K562 (cell line): Measurements from ENCODE around the gene EVI2B. TPM values are rescaled to one million over a fixed set of nuclear protein-coding genes. Genes with fewer than 3 reads are reported as not detected.

Experiments used
- C11orf30 ChIP-seq: fragments of 450-650 bp; IDR thresholded peaks from 2 replicates; pipeline ENCODE4 v1.6.1; 2016; ENCODE audit warnings: low read depth, mild to moderate bottlenecking
- CBFA2T2 ChIP-seq: fragments of 450-650 bp; conservative IDR thresholded peaks from 2 replicates; pipeline ENCODE4 v1.6.1; 2017; ENCODE audit warnings: mild to moderate bottlenecking
- GTF2A2 ChIP-seq: IDR thresholded peaks from 2 replicates; pipeline ENCODE4 v1.6.1; 2016; ENCODE audit warnings: mild to moderate bottlenecking, missing genetic modification characterization, missing compliant biosample characterization
- HDAC1 ChIP-seq, 2 experiments: fragments of 450-650 bp; IDR thresholded peaks; 2 replicates each; pipeline ENCODE4 v1.6.1; 2016 to 2017; ENCODE audit warnings: inconsistent platforms in 1 of 2, mild to moderate bottlenecking in 1 of 2, moderate library complexity in 1 of 2
- HDAC2 ChIP-seq: fragments of 450-650 bp; IDR thresholded peaks from 2 replicates; pipeline ENCODE4 v1.6.1; 2016; ENCODE audit warnings: mild to moderate bottlenecking
- HNRNPLL ChIP-seq: fragments of 200-400 bp; formaldehyde crosslinking; IDR thresholded peaks from 2 replicates; pipeline ENCODE4 v1.6.1; 2017; ENCODE audit warnings: low read length, low read depth, mild to moderate bottlenecking; ENCODE audit not compliant: poor library complexity, severe bottlenecking
- KDM1A ChIP-seq, 2 experiments: fragments of 450-650 bp; IDR thresholded peaks; 2 replicates each; pipeline ENCODE4 v1.6.1; 2016; ENCODE audit warnings: mild to moderate bottlenecking in 2 of 2
- MEF2D ChIP-seq: conservative IDR thresholded peaks from 2 replicates; pipeline ENCODE4 v1.6.1; 2016; ENCODE audit warnings: low read depth, missing genetic modification characterization, missing compliant biosample characterization
- MEIS2 ChIP-seq: fragments of 450-650 bp; IDR thresholded peaks from 2 replicates; pipeline ENCODE4 v1.6.1; 2014; ENCODE audit warnings: mild to moderate bottlenecking; ENCODE audit not compliant: partially characterized antibody
- MLLT1 ChIP-seq, 2 experiments: fragments of 450-650 bp; IDR thresholded peaks; 2 replicates each; pipeline ENCODE4 v1.6.1; 2016
- MYNN ChIP-seq, 2 experiments: sonication (generic); formaldehyde crosslinking in 1 of 2; IDR thresholded peaks; 2 replicates each; pipeline versions ENCODE4 v1.5.0 to v1.6.1; 2016 to 2020; ENCODE audit warnings: antibody characterized with exemption in 1 of 2, missing genetic modification reagents in 1 of 2
- NBN ChIP-seq: fragments of 450-650 bp; IDR thresholded peaks from 2 replicates; pipeline ENCODE4 v1.6.1; 2016; ENCODE audit warnings: low read depth, mild to moderate bottlenecking
- NFE2 ChIP-seq: IDR thresholded peaks from 2 replicates; pipeline ENCODE4 v1.6.1; 2014; ENCODE audit warnings: antibody characterized with exemption, low read depth
- NRF1 ChIP-seq, 2 experiments: fragments of 450-650 bp; IDR thresholded peaks in 1 of 2; conservative IDR thresholded peaks in 1 of 2; 2 replicates each; pipeline ENCODE4 v1.6.1; 2014; ENCODE audit warnings: mild to moderate bottlenecking in 2 of 2
- RAD21 ChIP-seq, 2 experiments: fragments of 250-450 bp in 1 of 2; fragments of 450-650 bp in 1 of 2; sonication (Bioruptor Pico) in 1 of 2; formaldehyde crosslinking in 1 of 2; IDR thresholded peaks in 1 of 2; conservative IDR thresholded peaks in 1 of 2; 2 replicates each; pipeline versions ENCODE4 v1.4.0 to v1.8.0; 2020 to 2022; ENCODE audit warnings: mild to moderate bottlenecking in 2 of 2, moderate library complexity in 1 of 2
- RCOR1 ChIP-seq, 2 experiments: IDR thresholded peaks; 2 replicates each; pipeline ENCODE4 v1.6.1; 2012; ENCODE audit warnings: low read depth in 2 of 2, low read length in 2 of 2, borderline replicate concordance in 1 of 2, improper control_type of control experiment in 1 of 2
- TAL1 ChIP-seq: fragments of 450-650 bp; IDR thresholded peaks from 2 replicates; pipeline ENCODE4 v1.6.1; 2016; ENCODE audit warnings: mild to moderate bottlenecking
- ZNF175 ChIP-seq: fragments of 200-800 bp; sonication (Bioruptor generic); IDR thresholded peaks from 2 replicates; pipeline ENCODE4 v1.6.1; 2016; ENCODE audit warnings: low read depth, mild to moderate bottlenecking, missing genetic modification characterization, missing compliant biosample characterization
- ZNF232 ChIP-seq: sonication (generic); formaldehyde crosslinking; IDR thresholded peaks from 2 replicates; pipeline ENCODE4 v1.8.0; 2022; ENCODE audit warnings: mild to moderate bottlenecking, missing genetic modification reagents
- ZNF3 ChIP-seq: fragments of 250-450 bp; sonication (Bioruptor Pico); IDR thresholded peaks from 2 replicates; pipeline ENCODE4 v1.5.0; 2021; ENCODE audit warnings: mild to moderate bottlenecking, moderate library complexity
- ZNF561 ChIP-seq: fragments of 450-650 bp; formaldehyde crosslinking; conservative IDR thresholded peaks from 2 replicates; pipeline ENCODE4 v1.4.0; 2020; ENCODE audit warnings: mild to moderate bottlenecking, moderate library complexity
- polyA plus RNA-seq, 8 experiments: library from polyadenylated mRNA; depleted of rRNA in 4 of 8; stranded (reverse) in 5 of 8; unstranded in 3 of 8; fragments of >200 nt; fragmentation: Nextera tagmentation in 2 of 8; fragmentation: Illumina TruSeq in 1 of 8; extraction: Ambion mirVana in 2 of 8; extraction: Trizol in 1 of 8; gene quantifications; 2 replicates each; pipeline versions ENCODE4 v1.2.1 to v1.2.3, GENCODE V29; 2011 to 2014; ENCODE audit warnings: inconsistent platforms in 1 of 8, missing spikeins in 1 of 8
- total RNA-seq, 7 experiments: library from RNA; depleted of rRNA in 6 of 7; stranded (reverse); fragments of >200 nt in 6 of 7; fragmentation: Illumina TruSeq in 2 of 7; extraction: Trizol in 2 of 7; gene quantifications; 2 replicates each; pipeline versions ENCODE4 v1.2.1 to v1.2.3, GENCODE V29; 2011 to 2021; ENCODE audit warnings: low replicate concordance in 1 of 7
- TF ChIP-seq, protein P1 (sequence below), 2 experiments: fragments of 150-350 bp in 1 of 2; IDR thresholded peaks; 2 replicates each; pipeline ENCODE4 v1.6.1; 2012 to 2016; ENCODE audit warnings: low read depth in 2 of 2, low read length in 2 of 2, mild to moderate bottlenecking in 1 of 2, moderate library complexity in 1 of 2
- TF ChIP-seq, protein P2 (sequence below): sonication (generic); IDR thresholded peaks from 2 replicates; pipeline ENCODE4 v1.6.1; 2016

EVI2B gene
- total and polyA plus RNA-seq, 9 of the 15 experiments (the other 6 are each of a cell fraction or from before 2014, with no cell fraction given): 0.54 to 8.0 (median 2.5) TPM

DNA sequence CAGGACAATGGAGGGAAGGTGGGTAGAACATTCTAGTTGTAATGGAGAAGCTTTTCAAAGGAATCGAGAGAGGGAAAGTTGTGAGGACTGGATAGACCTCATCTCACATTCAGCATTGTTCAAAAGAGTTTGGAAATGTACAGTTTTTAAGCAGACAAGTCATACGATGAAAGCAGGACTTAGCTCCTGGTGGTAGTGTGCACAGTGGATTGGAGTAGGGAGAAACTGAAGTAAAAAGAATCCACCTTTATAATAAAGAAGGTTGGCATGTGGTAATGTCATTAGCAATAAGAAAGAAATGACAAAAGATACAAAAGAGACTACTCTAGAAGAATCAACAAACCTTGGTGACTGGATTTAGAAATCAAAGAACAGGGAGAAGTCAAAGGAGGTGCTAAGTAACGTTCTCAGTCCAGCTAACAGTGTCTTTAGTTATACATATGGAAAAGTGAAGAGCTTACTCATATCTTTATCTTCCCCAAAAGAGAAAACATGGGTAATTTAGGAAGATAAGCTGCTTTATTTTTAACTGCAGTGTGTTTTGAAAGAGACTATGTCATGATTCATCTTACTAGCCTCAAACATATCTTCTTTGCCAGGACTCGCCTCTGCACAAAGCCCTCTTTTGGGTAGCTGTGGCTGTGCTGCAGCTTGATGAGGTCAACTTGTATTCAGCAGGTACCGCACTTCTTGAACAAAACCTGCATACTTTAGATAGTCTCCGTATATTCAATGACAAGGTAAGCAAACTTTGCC lies 26.2 kb upstream of the EVI2B start (continued):
- TF ChIP-seq, protein P1, sequence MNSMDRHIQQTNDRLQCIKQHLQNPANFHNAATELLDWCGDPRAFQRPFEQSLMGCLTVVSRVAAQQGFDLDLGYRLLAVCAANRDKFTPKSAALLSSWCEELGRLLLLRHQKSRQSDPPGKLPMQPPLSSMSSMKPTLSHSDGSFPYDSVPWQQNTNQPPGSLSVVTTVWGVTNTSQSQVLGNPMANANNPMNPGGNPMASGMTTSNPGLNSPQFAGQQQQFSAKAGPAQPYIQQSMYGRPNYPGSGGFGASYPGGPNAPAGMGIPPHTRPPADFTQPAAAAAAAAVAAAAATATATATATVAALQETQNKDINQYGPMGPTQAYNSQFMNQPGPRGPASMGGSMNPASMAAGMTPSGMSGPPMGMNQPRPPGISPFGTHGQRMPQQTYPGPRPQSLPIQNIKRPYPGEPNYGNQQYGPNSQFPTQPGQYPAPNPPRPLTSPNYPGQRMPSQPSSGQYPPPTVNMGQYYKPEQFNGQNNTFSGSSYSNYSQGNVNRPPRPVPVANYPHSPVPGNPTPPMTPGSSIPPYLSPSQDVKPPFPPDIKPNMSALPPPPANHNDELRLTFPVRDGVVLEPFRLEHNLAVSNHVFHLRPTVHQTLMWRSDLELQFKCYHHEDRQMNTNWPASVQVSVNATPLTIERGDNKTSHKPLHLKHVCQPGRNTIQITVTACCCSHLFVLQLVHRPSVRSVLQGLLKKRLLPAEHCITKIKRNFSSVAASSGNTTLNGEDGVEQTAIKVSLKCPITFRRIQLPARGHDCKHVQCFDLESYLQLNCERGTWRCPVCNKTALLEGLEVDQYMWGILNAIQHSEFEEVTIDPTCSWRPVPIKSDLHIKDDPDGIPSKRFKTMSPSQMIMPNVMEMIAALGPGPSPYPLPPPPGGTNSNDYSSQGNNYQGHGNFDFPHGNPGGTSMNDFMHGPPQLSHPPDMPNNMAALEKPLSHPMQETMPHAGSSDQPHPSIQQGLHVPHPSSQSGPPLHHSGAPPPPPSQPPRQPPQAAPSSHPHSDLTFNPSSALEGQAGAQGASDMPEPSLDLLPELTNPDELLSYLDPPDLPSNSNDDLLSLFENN (IDR thresholded peaks at IDR 0.05; ENCODE audit: low read depth in 2 of 2, low read length in 2 of 2): peak in 1 of 2 experiments; percentile 51; a peak in 1 of 4 replicates
- TF ChIP-seq, protein P2, sequence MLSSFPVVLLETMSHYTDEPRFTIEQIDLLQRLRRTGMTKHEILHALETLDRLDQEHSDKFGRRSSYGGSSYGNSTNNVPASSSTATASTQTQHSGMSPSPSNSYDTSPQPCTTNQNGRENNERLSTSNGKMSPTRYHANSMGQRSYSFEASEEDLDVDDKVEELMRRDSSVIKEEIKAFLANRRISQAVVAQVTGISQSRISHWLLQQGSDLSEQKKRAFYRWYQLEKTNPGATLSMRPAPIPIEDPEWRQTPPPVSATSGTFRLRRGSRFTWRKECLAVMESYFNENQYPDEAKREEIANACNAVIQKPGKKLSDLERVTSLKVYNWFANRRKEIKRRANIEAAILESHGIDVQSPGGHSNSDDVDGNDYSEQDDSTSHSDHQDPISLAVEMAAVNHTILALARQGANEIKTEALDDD: peak; percentile 94
- TF ChIP-seq NRF1 (conservative IDR thresholded peaks at IDR 0.05 in 1 of 2, IDR thresholded peaks at IDR 0.05 in 1 of 2) (0 out of 4 replicates have a peak, but pooled peaks of 1 of the 2 experiments have one; percentile 10), NFE2 (peak; percentile 74), ZNF561 (no peak), TAL1 (peak; percentile 83), ZNF232 (CRISPR knock-in tag) (no peak), ZNF3 (CRISPR knock-in tag) (no peak), NBN (peak; percentile 47; the same call in 1 of the 2 replicates), MLLT1 (IDR thresholded peaks at IDR 0.05) (no peak), HDAC1 (IDR thresholded peaks at IDR 0.05) (peak in 1 of 2 experiments; percentile 68; a peak in 2 of 4 replicates), HNRNPLL (no peak), MYNN (IDR thresholded peaks at IDR 0.05) (no peak), MYNN (CRISPR knock-in tag; IDR thresholded peaks at IDR 0.05) (no peak), HDAC2 (peak; percentile 86; the same call in 1 of the 2 replicates), MEF2D (tag) (peak; percentile 95), ZNF175 (CRISPR knock-in tag) (0 out of 2 replicates have a peak, but pooled peaks have one; percentile 44), C11orf30 (peak; percentile 59), RCOR1 (IDR thresholded peaks at IDR 0.05; ENCODE audit: borderline replicate concordance in 1 of 2, low read depth in 2 of 2, low read length in 2 of 2) (peak in 1 of 2 experiments; percentile 94; a peak in 2 of 4 replicates), RAD21 (CRISPR knock-in tag; conservative IDR thresholded peaks at IDR 0.05 in 1 of 2, IDR thresholded peaks at IDR 0.05 in 1 of 2) (peak; percentile 9 to 10; a peak in 1 of 4 replicates), GTF2A2 (no peak), MEIS2 (peak; percentile 49), KDM1A (IDR thresholded peaks at IDR 0.05) (peak; percentile 92 to 93), CBFA2T2 (peak; percentile 91)
